Measurements from ENCODE around the gene RTKN. TPM values are rescaled to one million over a fixed set of nuclear protein-coding genes. Genes with fewer than 3 reads are reported as not detected.

The RTKN gene
- total and polyA plus RNA-seq, 4 experiments from 2014 or later = 0.14 TPM; not detected in 3

GRCh38 chr2:74390606-74391005 lies 51.1 kb downstream of the RTKN start:
- no peak overlapping the region for H3K27ac ChIP-seq (ENCODE audit: low read depth, low read length)
- peaks cover 5 to 13% (median 6%) of the 10 kb centered on the region in 4 donors for H3K4me1 Mint-ChIP-seq
- no peak overlapping the region for H3K4me3 ChIP-seq (ENCODE audit: low read length in 2 of 2)
- ChIA-PET POLR2A (ENCODE audit: partially characterized antibody) (interaction anchor here (0.7 to 2.6 kb wide), 11 partner anchors 12 to 653 kb away, joined by 3 to 34 read pairs (median 4); partner anchors contain the start of genes C2orf81, INO80B, MOB1A and TPRKB), CTCF (ENCODE audit: partially characterized antibody) (interaction anchor here (1.0 to 4.0 kb wide), 15 partner anchors 8 to 198 kb away, joined by 3 to 22 read pairs (median 6); partner anchors contain the start of genes AUP1, HTRA2, INO80B and MTHFD2)
- no peak for DNase-seq
- no peaks in the 10 kb centered on the region for H3K9me3 ChIP-seq (ENCODE audit: control insufficient read depth in 1 of 2, low read length in 2 of 2)
- no peaks in the 10 kb centered on the region for H3K9me3 Mint-ChIP-seq
- H3K36me3 ChIP-seq (ENCODE audit: insufficient read depth, low read length) = no peaks in the 10 kb centered on the region
- intact Hi-C loops (cut with micrococcal nuclease) = loop anchor here (1.0 to 10.0 kb wide), 7 partner anchors 64 to 1318 kb away; partner anchors contain the start of genes DOK1, LOXL3, MTHFD2 and SFXN5
- H3K27me3 ChIP-seq (ENCODE audit: insufficient read depth, low read length) = no peaks in the 10 kb centered on the region
- peak overlapping the region in 4 of 8 donors; percentile 53 to 99 (median 84) for H3K4me3 Mint-ChIP-seq
- peaks cover 0 to 5% of the 10 kb centered on the region in 2 donors for H3K36me3 Mint-ChIP-seq
- peaks cover 27% of the 10 kb centered on the region for H3K4me1 ChIP-seq (ENCODE audit: insufficient read depth, low read length)
- H3K27me3 Mint-ChIP-seq = peaks cover 0 to 5% of the 10 kb centered on the region in 2 donors
- peak overlapping the region in 3 of 7 donors; percentile 28 to 40 (median 32) for H3K27ac Mint-ChIP-seq

GRCh38 chr2:74387346-74387745 lies 54.4 kb downstream of the RTKN start:
- H3K9me3 ChIP-seq (ENCODE audit: control insufficient read depth in 1 of 2, low read length in 2 of 2) = no peaks in the 10 kb centered on the region
- Mint-ChIP-seq H3K4me3 (no peak overlapping the region), H3K27me3 (no peaks in the 10 kb centered on the region), H3K9me3 (no peaks in the 10 kb centered on the region), H3K36me3 (peaks cover 3 to 13% of the 10 kb centered on the region in 2 donors), H3K27ac (no peak overlapping the region), H3K4me1 (peaks cover 6 to 15% (median 9%) of the 10 kb centered on the region in 4 donors)
- intact Hi-C loops (cut with micrococcal nuclease) = no loop called here
- H3K27me3 ChIP-seq (ENCODE audit: insufficient read depth, low read length) = no peaks in the 10 kb centered on the region
- POLR2A ChIA-PET (ENCODE audit: partially characterized antibody) = no interaction called here
- DNase-seq = no peak
- CTCF ChIA-PET (ENCODE audit: partially characterized antibody) = interaction anchor here (1.2 kb wide), 1 partner anchor 52 kb away, joined by 3 read pairs; no protein-coding TSS in a partner anchor
- H3K36me3 ChIP-seq (ENCODE audit: insufficient read depth, low read length) = no peaks in the 10 kb centered on the region
- H3K4me3 ChIP-seq (ENCODE audit: low read length in 2 of 2) = no peak overlapping the region
- H3K4me1 ChIP-seq (ENCODE audit: insufficient read depth, low read length) = peaks cover 27% of the 10 kb centered on the region
- H3K27ac ChIP-seq (ENCODE audit: low read depth, low read length) = no peak overlapping the region

- intact Hi-C loops (cut with micrococcal nuclease) = no loop called here
- Histone ChIP-seq H3K4me3 (ENCODE audit: low read length in 2 of 2) (no peak overlapping the region), H3K4me1 (ENCODE audit: insufficient read depth, low read length) (peaks cover 35% of the 10 kb centered on the region), H3K27ac (ENCODE audit: low read depth, low read length) (no peak overlapping the region), H3K27me3 (ENCODE audit: insufficient read depth, low read length) (no peaks in the 10 kb centered on the region), H3K36me3 (ENCODE audit: insufficient read depth, low read length) (peaks cover 3% of the 10 kb centered on the region), H3K9me3 (ENCODE audit: control insufficient read depth in 1 of 2, low read length in 2 of 2) (no peaks in the 10 kb centered on the region)
- ChIA-PET POLR2A (ENCODE audit: partially characterized antibody) (no interaction called here), CTCF (ENCODE audit: partially characterized antibody) (interaction anchor here (1.2 kb wide), 1 partner anchor 50 kb away, joined by 4 read pairs; no protein-coding TSS in a partner anchor)
- Mint-ChIP-seq H3K4me1 (peaks cover 10 to 25% (median 16%) of the 10 kb centered on the region in 4 donors), H3K36me3 (peaks cover 3 to 15% of the 10 kb centered on the region in 2 donors), H3K27me3 (no peaks in the 10 kb centered on the region), H3K9me3 (no peaks in the 10 kb centered on the region), H3K27ac (no peak overlapping the region), H3K4me3 (no peak overlapping the region)
- no peak for DNase-seq
Measured at GRCh38 chr2:74385396-74385795, 56.3 kb downstream of the RTKN start.

- Mint-ChIP-seq H3K4me3 (no peak overlapping the region), H3K9me3 (no peaks in the 10 kb centered on the region), H3K4me1 (peaks cover 18 to 37% (median 25%) of the 10 kb centered on the region in 4 donors), H3K27me3 (no peaks in the 10 kb centered on the region), H3K36me3 (peaks cover 3 to 17% of the 10 kb centered on the region in 2 donors), H3K27ac (peak overlapping the region in 1 of 7 donors; percentile 8)
- Histone ChIP-seq H3K36me3 (ENCODE audit: insufficient read depth, low read length) (peaks cover 3% of the 10 kb centered on the region), H3K4me3 (ENCODE audit: low read length in 2 of 2) (no peak overlapping the region), H3K4me1 (ENCODE audit: insufficient read depth, low read length) (peaks cover 33% of the 10 kb centered on the region), H3K27me3 (ENCODE audit: insufficient read depth, low read length) (no peaks in the 10 kb centered on the region), H3K27ac (ENCODE audit: low read depth, low read length) (no peak overlapping the region), H3K9me3 (ENCODE audit: control insufficient read depth in 1 of 2, low read length in 2 of 2) (no peaks in the 10 kb centered on the region)
- ChIA-PET POLR2A (ENCODE audit: partially characterized antibody) (no interaction called here), CTCF (ENCODE audit: partially characterized antibody) (no interaction called here)
- intact Hi-C loops (cut with micrococcal nuclease) = no loop called here
- no peak for DNase-seq
Measured at GRCh38 chr2:74384051-74384450, 57.7 kb downstream of the RTKN start.

GRCh38 chr2:74383254-74383653 lies 58.5 kb downstream of the RTKN start:
- Histone ChIP-seq H3K4me3 (ENCODE audit: low read length in 2 of 2) (no peak overlapping the region), H3K36me3 (ENCODE audit: insufficient read depth, low read length) (peaks cover 3% of the 10 kb centered on the region), H3K27ac (ENCODE audit: low read depth, low read length) (no peak overlapping the region), H3K9me3 (ENCODE audit: control insufficient read depth in 1 of 2, low read length in 2 of 2) (no peaks in the 10 kb centered on the region), H3K4me1 (ENCODE audit: insufficient read depth, low read length) (peaks cover 28% of the 10 kb centered on the region), H3K27me3 (ENCODE audit: insufficient read depth, low read length) (no peaks in the 10 kb centered on the region)
- ChIA-PET CTCF (ENCODE audit: partially characterized antibody) (interaction anchor here (2.3 kb wide), 1 partner anchor 8 kb away, joined by 9 read pairs; no protein-coding TSS in a partner anchor), POLR2A (ENCODE audit: partially characterized antibody) (interaction anchor here (1.0 kb wide), 1 partner anchor 9 kb away, joined by 6 read pairs; no protein-coding TSS in a partner anchor)
- no peaks in the 10 kb centered on the region for H3K27me3 Mint-ChIP-seq
- H3K4me3 Mint-ChIP-seq = no peak overlapping the region
- intact Hi-C loops (cut with micrococcal nuclease) = no loop called here
- H3K9me3 Mint-ChIP-seq = no peaks in the 10 kb centered on the region
- peaks cover 7 to 23% of the 10 kb centered on the region in 2 donors for H3K36me3 Mint-ChIP-seq
- peak overlapping the region in 2 of 7 donors; percentile 1 to 44 for H3K27ac Mint-ChIP-seq
- peaks cover 21 to 41% (median 30%) of the 10 kb centered on the region in 4 donors for H3K4me1 Mint-ChIP-seq
- no peak for DNase-seq

GRCh38 chr2:74381751-74382150 lies 60.0 kb downstream of the RTKN start:
- Histone ChIP-seq H3K4me1 (ENCODE audit: insufficient read depth, low read length) (peaks cover 28% of the 10 kb centered on the region), H3K9me3 (ENCODE audit: control insufficient read depth in 1 of 2, low read length in 2 of 2) (no peaks in the 10 kb centered on the region), H3K36me3 (ENCODE audit: insufficient read depth, low read length) (peaks cover 15% of the 10 kb centered on the region), H3K4me3 (ENCODE audit: low read length in 2 of 2) (no peak overlapping the region), H3K27me3 (ENCODE audit: insufficient read depth, low read length) (no peaks in the 10 kb centered on the region), H3K27ac (ENCODE audit: low read depth, low read length) (no peak overlapping the region)
- no peaks in the 10 kb centered on the region for H3K27me3 Mint-ChIP-seq
- ChIA-PET POLR2A (ENCODE audit: partially characterized antibody) (no interaction called here), CTCF (ENCODE audit: partially characterized antibody) (interaction anchor here (1.2 to 2.3 kb wide), 2 partner anchors 9 to 208 kb away, joined by 3 to 9 read pairs; no protein-coding TSS in a partner anchor)
- H3K4me1 Mint-ChIP-seq = peaks cover 21 to 41% (median 31%) of the 10 kb centered on the region in 4 donors
- H3K4me3 Mint-ChIP-seq = peak overlapping the region in 1 of 8 donors; percentile 37
- H3K36me3 Mint-ChIP-seq = peaks cover 18 to 35% of the 10 kb centered on the region in 2 donors
- intact Hi-C loops (cut with micrococcal nuclease) = no loop called here
- no peak for DNase-seq
- peak overlapping the region in 4 of 7 donors; percentile 18 to 90 (median 60) for H3K27ac Mint-ChIP-seq
- H3K9me3 Mint-ChIP-seq = no peaks in the 10 kb centered on the region

- Mint-ChIP-seq H3K4me3 (peak within 1 kb of the TSS; percentile 13 to 83 (median 62)), H3K36me3 (peaks cover 26 to 47% of the 10 kb centered on the region in 2 donors), H3K27me3 (no peaks in the 10 kb centered on the region), H3K4me1 (peaks cover 21 to 41% (median 33%) of the 10 kb centered on the region in 4 donors), H3K27ac (peak within 1 kb of the TSS in 6 of 7 donors; percentile 20 to 81 (median 75)), H3K9me3 (no peaks in the 10 kb centered on the region)
- Histone ChIP-seq H3K4me3 (ENCODE audit: low read length in 2 of 2) (peak within 1 kb of the TSS in 1 of 2 donors; percentile 16), H3K4me1 (ENCODE audit: insufficient read depth, low read length) (peaks cover 28% of the 10 kb centered on the region), H3K36me3 (ENCODE audit: insufficient read depth, low read length) (peaks cover 21% of the 10 kb centered on the region), H3K27me3 (ENCODE audit: insufficient read depth, low read length) (no peaks in the 10 kb centered on the region), H3K9me3 (ENCODE audit: control insufficient read depth in 1 of 2, low read length in 2 of 2) (no peaks in the 10 kb centered on the region), H3K27ac (ENCODE audit: low read depth, low read length) (no peak within 1 kb of the TSS)
- peak in 2 of 5 donors; percentile 5 to 9 for DNase-seq
- POLR2A ChIA-PET (ENCODE audit: partially characterized antibody) = no interaction called here
- intact Hi-C loops (cut with micrococcal nuclease) = no loop called here
- CTCF ChIA-PET (ENCODE audit: partially characterized antibody) = interaction anchor here (1.2 kb wide), 1 partner anchor 11 kb away, joined by 4 read pairs; no protein-coding TSS in a partner anchor
Measured at GRCh38 chr2:74379851-74380789, 61.6 kb downstream of the RTKN start, which contains the start of gene DCTN1. DCTN1 (minus strand) TSS chr2:74380311; CDS start chr2:74380037, 274 bp downstream.

Measured in CD4-positive, alpha-beta memory T cell (primary cell).